ENCODE results near the gene COPG1.
"Not testable (repeated sequence)": the region's sequence is repeated elsewhere in the genome, so short reads cannot be mapped to it uniquely, and the experiment has no call there.

Gene COPG1, protein sequence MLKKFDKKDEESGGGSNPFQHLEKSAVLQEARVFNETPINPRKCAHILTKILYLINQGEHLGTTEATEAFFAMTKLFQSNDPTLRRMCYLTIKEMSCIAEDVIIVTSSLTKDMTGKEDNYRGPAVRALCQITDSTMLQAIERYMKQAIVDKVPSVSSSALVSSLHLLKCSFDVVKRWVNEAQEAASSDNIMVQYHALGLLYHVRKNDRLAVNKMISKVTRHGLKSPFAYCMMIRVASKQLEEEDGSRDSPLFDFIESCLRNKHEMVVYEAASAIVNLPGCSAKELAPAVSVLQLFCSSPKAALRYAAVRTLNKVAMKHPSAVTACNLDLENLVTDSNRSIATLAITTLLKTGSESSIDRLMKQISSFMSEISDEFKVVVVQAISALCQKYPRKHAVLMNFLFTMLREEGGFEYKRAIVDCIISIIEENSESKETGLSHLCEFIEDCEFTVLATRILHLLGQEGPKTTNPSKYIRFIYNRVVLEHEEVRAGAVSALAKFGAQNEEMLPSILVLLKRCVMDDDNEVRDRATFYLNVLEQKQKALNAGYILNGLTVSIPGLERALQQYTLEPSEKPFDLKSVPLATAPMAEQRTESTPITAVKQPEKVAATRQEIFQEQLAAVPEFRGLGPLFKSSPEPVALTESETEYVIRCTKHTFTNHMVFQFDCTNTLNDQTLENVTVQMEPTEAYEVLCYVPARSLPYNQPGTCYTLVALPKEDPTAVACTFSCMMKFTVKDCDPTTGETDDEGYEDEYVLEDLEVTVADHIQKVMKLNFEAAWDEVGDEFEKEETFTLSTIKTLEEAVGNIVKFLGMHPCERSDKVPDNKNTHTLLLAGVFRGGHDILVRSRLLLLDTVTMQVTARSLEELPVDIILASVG

DNA sequence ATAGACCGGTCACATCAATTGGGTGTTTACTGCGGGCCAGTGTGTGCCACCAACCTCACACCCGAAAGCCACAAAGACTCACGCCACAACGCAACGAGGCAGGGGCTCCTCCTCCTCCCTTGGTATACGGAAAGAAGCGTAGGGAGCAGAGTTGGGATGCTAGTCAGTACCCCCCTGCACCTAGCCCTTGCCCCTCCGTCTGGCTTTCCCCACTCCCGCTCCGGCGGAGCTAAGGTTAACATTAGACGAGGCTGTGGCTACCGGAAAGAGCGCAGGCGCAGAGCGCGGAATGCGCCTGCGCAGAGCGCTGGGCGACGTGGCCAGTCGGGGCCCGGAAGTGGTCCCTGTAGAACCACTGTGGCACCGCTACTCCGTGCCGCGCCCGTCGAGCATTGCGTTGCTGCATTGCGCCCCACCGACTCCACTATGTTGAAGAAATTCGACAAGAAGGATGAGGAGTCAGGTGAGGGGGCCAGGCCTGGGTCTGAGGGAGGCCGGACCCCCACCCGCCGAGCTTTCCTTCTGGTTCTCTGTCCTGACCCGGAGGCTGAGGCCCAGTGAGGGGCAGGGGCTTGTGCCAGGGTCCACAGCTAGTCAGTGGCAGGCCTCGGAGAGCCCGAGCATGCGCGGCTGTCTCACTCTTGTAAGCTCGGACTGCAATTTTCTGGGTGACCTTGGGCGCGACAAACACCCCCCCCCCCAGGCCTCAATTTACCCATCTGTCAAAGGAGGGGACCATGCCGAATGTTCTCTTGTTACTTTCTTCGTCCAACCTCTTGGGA, at the start of gene COPG1:
Gene COPG1 (plus strand): TSS at position 323 of the 782 bp plus-strand sequence. CDS start 104 bp downstream, at position 427.
- DNase-seq, result peak; percentile 82 to 88

DNA sequence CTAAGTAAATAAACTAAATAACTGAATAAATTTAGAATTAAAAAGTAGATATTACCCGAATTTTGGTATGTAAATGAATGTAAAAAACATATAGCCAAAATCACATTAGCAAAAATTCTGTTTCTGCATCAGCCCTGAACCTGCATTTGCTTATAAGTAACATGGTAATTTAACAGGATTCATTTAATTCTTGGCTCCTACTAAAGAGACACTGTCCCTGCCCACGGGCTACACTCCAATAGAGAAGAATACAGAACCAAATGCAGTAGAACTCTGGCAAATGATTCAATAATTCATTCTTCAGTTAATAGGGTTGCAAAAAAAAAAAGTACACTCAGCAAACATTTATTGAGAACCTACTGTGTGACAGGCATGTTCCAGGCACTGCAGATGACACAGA, 44.9 kb upstream of the COPG1 start:
- DNase-seq, result no peak

DNA sequence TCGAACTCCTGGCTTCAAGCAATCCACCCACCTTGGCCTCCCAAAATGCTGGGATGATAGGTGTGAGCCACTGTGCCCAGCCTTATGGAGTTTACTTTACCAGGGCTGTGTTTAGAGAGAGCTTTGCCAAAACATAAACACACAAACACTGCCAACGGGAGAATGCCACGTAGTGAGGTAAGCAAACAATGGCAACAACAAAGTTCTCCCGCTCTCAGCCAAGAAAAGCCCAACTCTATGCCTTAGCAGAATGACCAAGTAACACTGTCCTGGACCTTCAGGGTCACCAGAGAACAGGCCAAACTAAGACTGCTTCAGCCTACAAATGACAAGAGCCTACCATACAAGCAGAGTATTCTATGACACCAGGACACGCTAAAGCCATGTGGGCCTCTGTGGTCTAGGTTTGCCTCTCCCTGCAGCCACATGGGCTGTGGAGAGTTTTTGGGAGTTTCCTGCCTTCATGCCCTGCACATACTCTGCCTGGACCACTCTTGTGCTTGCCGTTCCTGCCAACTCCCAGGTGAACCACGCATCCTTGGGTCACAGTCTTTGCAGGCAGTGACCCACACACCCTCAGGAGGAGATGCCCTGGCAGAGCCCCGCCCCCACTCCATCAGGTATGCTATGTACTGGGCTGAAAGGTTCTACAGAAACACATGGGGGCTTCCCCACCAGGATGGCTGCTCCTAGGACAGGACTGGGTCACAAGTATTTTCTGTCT, 44.1 kb upstream of the COPG1 start:
- no peak for DNase-seq

DNA sequence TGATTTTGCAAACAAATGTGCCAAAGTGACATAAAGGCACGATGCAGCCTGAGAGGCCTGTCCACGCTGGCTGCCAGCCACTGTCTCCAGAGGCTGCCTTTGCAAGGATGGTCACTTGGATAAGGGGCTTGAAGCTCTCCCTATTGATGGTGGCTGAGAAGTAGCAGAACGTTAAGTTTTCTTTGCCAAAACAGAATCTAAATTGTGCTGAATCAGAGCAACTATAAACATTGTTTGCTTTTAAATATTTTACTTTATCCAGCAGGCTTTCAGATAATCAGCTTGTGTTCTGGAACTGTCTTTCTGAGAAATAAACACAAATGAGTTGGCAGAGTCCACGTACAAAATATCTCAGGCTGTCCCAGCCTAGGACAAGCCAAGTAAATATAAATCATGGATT, 41.9 kb upstream of the COPG1 start:
- no peak for DNase-seq

DNA sequence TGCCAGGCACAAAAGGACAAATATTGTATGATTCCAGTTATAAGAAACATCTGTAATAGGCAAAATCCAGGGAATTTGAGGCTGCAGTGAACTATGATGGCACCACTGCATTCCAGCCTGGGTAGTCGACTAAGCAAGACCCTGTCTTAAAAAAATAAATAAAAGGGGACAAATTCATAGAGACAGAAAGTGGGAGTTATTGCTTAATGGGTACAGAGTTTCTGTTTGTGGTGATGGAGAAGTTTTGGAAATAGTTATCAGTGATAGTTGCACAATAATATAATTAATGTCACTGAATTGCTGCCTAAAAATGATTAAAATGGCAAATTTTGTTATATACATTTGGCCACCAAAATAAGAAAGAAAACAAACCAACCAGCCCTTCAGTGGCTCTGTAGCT, 38.1 kb upstream of the COPG1 start:
- DNase-seq, result no peak

DNA sequence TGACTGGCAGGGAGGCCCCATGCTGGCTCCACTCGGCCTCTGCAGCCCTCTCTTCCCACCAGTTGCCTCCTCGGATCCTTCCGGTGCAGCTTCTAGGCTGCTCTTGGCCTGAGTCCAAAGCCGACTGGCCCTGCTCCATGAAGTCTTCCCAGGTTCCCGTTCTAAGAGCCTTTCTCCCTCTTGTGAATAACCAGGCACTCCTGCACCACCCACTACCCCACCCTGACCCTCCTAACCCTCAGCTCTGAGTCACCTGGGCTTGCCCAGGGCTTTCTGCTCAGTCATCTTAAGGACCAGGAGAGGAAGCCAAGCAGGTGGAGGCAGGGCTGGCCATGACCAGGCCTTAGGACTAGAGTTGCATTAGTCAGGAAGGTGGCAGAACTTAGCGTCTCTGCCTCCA, 37.6 kb upstream of the COPG1 start:
- DNase-seq, result no peak

DNA sequence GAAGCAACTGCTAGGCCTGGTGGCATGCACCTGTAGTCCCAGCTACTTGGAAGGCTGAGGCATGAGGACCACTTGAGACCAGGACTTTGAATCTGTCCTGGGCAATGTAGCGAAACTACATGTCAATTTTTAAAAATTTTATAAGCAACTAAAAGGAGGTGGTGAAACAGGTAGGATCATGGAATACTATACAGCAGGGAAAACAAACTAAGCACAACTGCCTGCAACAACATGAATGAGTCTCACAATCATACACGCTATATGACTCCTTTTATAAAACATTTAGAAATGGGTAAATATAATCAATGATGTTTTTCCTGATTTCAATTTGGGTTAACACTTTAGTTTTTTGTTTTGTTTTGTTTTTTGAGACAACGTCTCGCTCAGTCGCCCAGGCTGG, 36.2 kb upstream of the COPG1 start:
- DNase-seq, result no peak

DNA sequence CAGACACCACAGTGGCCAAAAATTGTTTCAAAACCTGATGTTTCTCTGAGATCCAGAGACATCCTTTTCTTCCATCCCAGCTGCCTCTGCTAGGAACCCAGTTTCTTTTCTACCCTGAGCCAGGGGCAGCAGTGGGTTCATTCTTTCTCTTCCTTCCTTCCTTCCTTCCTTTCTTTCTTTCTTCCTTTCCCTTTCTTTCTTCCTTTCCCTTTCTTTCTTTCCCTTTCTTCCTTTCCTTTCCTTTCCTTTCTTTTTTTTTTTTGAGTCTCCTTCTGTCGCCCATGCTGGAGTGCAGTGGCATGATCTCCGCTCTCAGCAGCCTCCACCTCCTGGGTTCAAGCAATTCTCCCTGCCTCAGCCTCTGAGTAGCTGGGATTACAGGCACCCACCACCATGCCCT, 30.7 kb upstream of the COPG1 start:
- no peak for DNase-seq

DNA sequence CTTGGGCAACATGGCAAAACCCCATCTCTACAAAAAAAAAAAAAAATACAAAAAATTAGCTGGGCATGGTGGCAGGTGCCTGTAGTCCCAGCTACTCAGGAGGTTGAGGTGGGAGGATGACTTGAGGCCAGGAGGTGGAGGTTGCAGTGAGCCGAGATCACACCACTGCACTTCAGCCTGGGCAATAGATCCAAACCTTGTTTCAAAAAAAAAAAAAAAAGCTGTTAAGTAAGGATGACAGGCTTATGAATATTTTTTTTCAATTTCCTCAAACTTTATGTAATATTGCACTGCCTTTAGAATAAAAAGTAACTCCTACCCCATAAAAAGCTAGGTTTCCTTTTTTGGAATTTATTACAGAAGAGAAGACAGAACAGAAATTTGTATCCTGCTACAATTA, 25.0 kb upstream of the COPG1 start:
- not testable (repeated sequence) for DNase-seq

DNA sequence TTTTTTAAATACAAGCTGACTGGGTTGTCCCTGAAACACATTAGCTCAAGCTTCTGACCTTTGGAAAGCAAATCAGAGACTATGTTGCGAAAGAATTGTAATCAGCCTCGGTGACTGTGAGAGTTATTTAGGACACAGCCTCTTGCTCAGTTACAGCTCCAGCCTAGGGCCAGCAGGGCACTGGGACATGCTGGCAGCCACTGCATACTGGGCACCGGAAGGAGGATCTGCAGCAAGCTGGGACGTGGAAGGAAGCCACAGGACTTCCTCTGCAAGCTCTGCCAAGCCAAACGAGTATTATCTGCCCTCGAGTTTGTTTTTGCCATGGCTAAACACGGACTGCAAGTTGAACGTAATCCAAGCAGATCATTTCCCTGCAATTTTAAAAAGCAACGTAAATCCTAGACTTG, 24.4 kb upstream of the COPG1 start:
- DNase-seq, result peak; percentile 24 to 42

DNA sequence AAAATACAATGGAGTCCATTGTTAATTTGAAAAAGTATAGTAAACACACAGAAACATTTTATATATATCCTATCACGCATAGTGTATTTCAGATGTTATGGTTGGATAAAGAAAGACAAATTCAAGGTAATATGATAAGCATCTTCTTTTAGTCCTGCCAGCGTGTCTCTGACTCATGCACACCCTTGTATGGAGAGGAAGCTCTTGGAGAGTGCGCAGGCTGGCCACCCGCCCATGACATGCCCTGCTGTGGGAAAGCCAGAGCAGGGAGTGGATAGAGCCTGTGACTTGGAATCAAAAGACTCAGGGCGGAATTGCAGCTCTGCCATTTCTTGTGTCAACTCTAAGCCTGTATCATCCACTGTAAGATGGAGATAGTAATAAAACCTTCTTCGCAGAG, 23.0 kb upstream of the COPG1 start:
- DNase-seq, result no peak

DNA sequence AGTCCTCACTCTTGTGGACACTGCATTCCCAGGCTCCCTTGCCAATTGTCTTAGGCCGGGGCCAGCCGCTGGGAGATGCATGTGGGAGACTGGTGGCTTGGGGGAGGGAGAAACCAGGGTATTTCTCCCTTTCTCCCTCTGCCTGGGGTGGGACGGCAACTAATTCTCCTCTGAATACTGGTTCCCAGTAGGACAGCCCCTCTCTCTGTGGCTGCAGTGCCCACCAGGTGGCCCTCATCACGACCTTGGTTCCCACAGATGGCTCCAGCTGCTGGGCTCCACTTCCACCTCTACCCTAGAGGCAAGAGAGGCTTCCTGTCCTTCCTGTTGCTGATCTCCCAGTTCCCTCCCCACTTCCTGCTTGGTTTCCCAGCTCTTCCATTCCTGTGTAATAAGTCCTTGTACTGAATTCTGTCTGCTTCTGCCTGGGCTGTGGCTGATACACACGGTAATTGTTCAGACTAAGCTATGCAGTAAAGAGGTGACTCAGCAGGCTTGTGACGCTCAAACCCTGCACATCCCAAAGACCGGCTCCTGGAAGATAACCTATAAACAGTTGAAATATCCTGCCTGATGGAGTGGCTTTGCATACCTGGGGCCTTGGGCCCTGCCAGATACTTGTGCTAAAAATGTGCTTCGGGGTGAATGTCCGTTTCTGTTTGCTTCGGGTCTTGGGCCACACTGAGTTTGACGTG, 20.4 kb upstream of the COPG1 start:
- no peak for DNase-seq

DNA sequence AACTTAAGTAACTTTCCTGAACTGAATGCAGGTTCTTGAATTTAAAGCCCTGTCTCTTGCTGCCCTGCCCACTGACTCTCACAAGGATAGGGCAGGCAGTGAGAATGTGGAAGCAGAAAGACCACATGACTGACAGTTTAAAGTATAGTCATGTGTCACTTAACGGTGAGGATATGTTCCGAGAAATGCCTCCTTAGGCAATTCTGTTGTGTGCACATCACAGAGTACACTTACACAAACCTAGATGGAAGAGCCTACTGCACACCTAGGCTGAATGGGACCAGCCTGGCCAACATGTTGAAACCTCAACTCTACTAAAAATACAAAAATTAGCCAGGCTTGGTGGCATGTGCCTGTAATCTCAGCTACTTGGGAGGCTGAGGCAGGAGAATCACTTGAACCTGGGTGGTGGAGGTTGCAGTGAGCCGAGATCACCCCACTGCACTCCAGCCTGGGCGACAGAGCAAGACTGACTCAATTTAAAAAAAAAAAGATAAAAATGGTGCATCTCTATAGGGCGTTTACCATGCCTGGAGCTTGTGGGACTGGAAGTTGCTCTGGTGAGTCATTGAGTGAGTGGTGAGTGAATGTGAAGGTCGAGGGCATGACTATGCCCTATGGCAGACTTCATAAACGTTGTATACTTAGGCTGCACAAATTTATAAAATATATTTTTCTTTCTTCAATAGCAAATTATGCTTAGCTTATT, 18.9 kb upstream of the COPG1 start:
- DNase-seq, result peak; percentile 10 to 33

DNA sequence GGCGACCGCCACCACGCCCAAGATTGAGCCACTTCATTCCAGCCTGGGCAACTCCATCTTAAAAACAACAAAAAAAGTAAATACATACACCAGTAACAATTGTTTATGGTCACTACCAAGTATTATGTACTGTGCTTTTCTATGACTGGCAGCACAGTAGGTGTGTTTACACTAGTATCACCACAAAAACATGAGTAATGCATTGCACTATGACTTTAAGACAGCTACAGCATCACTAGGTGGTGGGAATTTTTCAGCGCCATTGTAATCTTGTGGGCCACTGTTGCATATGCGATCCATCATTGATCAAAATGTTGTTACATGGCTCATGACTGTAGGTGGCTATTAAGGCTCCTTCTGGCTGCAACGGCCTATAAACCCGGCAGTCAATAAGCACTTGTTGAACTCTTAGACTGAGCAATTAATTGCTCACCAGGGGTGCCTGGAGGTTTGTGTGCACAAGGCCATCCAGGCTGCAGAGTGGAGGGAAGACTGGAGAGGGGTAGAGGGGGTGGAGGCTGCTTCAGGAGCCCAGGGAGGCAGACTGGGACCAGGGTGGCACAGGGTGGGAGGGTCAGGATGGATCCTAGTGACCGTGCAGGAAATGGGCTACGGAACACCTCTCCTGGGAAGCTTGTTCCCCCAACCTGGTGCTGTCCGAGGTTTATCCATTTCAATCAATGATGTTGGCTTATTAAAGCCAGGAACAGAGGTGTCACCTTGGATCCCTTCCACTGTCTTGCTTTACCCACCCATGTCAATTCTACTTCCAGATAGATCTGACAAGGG, 17.9 kb upstream of the COPG1 start:
- DNase-seq, result no peak

DNA sequence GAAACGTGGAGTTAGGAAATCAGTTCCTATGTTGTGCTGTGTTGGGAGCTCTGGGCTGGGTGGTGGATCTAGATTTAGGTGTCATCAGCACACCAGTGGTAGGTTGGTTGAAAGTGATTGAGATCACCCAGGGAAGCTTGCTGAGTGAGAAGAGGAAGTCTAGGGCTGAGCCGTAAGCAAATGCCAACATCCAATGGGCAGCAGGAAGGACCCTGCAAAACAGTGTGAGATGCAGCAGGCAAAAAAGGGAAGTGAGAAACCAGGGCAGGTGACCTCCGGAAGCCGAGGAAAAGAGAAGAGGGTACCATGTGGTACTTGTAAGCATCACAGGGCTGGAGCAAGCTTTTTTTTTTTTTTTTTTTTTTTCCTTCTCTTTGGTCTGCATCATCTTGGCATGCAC, 15.9 kb upstream of the COPG1 start:
- DNase-seq, result no peak

DNA sequence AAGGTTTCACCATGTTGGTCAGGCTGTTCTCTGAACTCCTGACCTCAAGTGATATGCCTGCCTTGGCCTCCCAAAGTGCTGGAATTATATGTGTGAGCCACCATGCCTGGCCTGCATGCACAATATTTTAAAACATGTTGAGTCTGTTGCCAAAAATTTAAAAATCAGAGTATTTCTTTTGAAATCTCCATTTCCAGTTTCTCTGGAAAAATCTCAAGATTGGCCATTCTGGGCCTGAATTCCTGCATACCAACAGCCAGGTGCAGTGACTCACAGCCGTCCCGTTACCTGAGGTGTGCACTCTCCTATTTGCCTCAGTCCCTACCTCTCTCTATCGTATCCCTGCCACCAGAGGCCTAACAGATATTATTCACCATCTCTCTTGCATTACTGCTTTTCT, 15.0 kb upstream of the COPG1 start:
- no peak for DNase-seq

DNA sequence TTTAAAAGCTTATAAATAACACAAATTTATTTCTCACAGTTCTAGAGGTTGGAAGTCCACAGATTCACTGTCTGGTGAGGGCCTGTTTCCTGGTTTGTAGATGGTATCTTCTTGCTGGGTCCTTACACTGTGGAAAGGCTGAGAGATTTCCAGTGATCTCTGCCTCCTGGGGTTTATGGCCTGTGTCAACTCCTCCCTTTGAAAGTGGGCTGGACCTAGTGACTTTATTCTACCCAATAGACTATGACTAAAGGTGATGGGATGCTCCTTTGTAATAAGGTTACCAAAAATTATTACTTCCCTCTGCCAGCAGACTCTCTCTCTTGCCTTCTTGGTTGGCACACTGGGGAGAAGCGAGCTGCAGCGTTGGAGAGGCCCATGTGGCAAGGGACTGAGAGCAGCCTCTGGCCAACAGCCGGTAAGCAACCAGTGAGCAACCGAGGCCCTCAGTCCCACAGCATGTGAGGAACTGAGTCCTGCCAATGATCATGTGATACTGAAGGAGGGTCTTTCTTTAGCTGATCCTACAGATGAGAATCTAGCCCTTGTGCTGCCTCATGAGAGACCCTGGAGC, 14.0 kb upstream of the COPG1 start:
- DNase-seq, result no peak

DNA sequence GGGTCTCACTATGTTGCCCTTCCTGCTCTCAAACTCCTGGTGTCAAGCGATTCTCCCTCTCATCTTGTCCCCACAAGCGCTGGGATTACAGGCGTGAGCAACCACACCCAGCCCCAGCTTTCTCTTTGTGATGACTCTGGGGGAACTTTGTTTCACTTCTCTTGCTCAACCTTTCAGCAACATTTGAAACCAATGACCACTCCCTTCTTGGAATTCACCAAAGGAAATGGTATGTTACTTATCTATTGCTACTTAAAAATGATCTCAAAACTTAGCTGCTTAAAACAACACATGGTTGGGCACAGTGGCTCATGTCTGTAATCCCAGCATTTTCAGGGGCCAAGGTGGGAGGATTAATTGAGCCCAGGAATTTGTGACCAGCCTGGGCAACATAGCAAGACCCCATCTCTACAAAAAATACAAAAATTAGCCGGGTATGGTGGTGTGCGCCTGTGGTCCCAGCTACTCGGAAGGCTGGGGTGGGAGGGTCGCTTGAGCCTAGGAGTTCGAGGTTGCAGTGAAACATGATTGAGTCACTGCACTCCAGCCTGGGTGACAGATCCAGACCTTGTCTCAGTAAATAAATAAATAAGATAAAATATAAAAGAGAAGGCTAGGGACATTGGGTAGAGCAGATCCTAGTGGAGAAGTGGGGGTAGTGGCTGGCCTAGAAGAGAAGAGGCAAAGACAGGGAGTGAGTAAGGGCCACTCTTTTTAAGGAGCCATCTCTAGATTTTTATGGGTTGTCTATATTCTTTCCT, 10.3 kb upstream of the COPG1 start:
- peak; percentile 25 to 48 for DNase-seq

DNA sequence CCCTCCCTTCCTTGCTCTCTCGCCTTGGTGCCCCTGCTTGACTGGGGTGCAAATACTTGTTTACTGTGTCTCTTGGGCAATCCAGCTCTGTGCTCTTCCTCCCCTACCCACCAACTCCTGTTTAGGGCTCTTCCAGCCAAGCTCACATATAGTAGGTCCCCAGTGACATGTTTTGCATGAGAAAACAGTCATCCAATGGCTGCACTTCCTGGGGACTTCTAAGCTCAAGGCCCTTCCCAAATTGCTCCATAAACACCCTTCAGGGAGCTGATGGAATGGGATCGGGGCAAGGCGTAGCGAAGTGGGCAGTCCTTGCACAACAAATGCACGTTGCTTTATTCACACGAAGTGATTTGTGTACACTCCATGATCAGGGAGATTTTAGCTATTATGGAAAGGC, 9.4 kb upstream of the COPG1 start:
- DNase-seq, result no peak
